ENCODE results near the gene CELF5.

DNA sequence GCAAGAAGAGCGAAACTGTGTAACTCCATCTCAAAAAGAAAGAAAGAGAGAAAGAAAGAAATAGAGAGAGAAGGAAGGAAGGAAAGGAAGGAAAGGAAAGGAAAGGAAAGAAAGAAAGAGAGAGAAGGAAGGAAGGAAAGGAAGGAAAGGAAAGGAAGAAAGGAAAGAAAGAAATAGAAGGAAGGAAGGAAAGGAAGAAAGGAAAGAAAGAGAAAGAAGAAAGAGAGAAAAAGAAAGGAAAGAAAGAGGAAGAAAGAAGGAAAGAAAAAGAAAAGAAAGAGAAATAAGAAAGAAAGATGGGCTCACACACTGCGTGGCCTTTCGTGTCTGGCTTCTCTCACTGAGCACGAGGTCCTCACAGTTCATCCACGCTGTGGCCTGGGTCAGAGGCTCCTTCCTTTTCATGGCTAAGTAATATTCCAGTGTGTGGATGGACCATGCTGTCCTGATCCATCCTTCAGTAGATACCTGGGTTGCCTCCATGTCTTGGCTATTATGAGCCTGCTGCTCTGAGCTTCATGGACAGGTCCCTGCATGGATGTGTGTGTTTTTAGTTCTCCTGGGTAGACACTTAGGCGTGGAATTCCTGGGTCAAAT lies 74.5 kb downstream of the CELF5 start:
- TF ChIP-seq, protein P1, sequence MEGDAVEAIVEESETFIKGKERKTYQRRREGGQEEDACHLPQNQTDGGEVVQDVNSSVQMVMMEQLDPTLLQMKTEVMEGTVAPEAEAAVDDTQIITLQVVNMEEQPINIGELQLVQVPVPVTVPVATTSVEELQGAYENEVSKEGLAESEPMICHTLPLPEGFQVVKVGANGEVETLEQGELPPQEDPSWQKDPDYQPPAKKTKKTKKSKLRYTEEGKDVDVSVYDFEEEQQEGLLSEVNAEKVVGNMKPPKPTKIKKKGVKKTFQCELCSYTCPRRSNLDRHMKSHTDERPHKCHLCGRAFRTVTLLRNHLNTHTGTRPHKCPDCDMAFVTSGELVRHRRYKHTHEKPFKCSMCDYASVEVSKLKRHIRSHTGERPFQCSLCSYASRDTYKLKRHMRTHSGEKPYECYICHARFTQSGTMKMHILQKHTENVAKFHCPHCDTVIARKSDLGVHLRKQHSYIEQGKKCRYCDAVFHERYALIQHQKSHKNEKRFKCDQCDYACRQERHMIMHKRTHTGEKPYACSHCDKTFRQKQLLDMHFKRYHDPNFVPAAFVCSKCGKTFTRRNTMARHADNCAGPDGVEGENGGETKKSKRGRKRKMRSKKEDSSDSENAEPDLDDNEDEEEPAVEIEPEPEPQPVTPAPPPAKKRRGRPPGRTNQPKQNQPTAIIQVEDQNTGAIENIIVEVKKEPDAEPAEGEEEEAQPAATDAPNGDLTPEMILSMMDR (conservative IDR thresholded peaks at IDR 0.05; ENCODE audit: low read depth in 2 of 2), result no peak
- TF ChIP-seq, protein P2, sequence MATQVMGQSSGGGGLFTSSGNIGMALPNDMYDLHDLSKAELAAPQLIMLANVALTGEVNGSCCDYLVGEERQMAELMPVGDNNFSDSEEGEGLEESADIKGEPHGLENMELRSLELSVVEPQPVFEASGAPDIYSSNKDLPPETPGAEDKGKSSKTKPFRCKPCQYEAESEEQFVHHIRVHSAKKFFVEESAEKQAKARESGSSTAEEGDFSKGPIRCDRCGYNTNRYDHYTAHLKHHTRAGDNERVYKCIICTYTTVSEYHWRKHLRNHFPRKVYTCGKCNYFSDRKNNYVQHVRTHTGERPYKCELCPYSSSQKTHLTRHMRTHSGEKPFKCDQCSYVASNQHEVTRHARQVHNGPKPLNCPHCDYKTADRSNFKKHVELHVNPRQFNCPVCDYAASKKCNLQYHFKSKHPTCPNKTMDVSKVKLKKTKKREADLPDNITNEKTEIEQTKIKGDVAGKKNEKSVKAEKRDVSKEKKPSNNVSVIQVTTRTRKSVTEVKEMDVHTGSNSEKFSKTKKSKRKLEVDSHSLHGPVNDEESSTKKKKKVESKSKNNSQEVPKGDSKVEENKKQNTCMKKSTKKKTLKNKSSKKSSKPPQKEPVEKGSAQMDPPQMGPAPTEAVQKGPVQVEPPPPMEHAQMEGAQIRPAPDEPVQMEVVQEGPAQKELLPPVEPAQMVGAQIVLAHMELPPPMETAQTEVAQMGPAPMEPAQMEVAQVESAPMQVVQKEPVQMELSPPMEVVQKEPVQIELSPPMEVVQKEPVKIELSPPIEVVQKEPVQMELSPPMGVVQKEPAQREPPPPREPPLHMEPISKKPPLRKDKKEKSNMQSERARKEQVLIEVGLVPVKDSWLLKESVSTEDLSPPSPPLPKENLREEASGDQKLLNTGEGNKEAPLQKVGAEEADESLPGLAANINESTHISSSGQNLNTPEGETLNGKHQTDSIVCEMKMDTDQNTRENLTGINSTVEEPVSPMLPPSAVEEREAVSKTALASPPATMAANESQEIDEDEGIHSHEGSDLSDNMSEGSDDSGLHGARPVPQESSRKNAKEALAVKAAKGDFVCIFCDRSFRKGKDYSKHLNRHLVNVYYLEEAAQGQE (IDR thresholded peaks at IDR 0.05; ENCODE audit: unreplicated experiment), result no peak
- TF ChIP-seq POLR2AphosphoS5 (IDR thresholded peaks at IDR 0.05; ENCODE audit: low read depth) (no peak), EZH2phosphoT487 (IDR thresholded peaks at IDR 0.05; ENCODE audit: unreplicated experiment) (no peak), EZH2 (IDR thresholded peaks at IDR 0.05; ENCODE audit: low read depth, unreplicated experiment) (no peak), ZNF114 (CRISPR knock-in tag; IDR thresholded peaks at IDR 0.05) (no peak)
- TF ChIP-seq, protein P3, sequence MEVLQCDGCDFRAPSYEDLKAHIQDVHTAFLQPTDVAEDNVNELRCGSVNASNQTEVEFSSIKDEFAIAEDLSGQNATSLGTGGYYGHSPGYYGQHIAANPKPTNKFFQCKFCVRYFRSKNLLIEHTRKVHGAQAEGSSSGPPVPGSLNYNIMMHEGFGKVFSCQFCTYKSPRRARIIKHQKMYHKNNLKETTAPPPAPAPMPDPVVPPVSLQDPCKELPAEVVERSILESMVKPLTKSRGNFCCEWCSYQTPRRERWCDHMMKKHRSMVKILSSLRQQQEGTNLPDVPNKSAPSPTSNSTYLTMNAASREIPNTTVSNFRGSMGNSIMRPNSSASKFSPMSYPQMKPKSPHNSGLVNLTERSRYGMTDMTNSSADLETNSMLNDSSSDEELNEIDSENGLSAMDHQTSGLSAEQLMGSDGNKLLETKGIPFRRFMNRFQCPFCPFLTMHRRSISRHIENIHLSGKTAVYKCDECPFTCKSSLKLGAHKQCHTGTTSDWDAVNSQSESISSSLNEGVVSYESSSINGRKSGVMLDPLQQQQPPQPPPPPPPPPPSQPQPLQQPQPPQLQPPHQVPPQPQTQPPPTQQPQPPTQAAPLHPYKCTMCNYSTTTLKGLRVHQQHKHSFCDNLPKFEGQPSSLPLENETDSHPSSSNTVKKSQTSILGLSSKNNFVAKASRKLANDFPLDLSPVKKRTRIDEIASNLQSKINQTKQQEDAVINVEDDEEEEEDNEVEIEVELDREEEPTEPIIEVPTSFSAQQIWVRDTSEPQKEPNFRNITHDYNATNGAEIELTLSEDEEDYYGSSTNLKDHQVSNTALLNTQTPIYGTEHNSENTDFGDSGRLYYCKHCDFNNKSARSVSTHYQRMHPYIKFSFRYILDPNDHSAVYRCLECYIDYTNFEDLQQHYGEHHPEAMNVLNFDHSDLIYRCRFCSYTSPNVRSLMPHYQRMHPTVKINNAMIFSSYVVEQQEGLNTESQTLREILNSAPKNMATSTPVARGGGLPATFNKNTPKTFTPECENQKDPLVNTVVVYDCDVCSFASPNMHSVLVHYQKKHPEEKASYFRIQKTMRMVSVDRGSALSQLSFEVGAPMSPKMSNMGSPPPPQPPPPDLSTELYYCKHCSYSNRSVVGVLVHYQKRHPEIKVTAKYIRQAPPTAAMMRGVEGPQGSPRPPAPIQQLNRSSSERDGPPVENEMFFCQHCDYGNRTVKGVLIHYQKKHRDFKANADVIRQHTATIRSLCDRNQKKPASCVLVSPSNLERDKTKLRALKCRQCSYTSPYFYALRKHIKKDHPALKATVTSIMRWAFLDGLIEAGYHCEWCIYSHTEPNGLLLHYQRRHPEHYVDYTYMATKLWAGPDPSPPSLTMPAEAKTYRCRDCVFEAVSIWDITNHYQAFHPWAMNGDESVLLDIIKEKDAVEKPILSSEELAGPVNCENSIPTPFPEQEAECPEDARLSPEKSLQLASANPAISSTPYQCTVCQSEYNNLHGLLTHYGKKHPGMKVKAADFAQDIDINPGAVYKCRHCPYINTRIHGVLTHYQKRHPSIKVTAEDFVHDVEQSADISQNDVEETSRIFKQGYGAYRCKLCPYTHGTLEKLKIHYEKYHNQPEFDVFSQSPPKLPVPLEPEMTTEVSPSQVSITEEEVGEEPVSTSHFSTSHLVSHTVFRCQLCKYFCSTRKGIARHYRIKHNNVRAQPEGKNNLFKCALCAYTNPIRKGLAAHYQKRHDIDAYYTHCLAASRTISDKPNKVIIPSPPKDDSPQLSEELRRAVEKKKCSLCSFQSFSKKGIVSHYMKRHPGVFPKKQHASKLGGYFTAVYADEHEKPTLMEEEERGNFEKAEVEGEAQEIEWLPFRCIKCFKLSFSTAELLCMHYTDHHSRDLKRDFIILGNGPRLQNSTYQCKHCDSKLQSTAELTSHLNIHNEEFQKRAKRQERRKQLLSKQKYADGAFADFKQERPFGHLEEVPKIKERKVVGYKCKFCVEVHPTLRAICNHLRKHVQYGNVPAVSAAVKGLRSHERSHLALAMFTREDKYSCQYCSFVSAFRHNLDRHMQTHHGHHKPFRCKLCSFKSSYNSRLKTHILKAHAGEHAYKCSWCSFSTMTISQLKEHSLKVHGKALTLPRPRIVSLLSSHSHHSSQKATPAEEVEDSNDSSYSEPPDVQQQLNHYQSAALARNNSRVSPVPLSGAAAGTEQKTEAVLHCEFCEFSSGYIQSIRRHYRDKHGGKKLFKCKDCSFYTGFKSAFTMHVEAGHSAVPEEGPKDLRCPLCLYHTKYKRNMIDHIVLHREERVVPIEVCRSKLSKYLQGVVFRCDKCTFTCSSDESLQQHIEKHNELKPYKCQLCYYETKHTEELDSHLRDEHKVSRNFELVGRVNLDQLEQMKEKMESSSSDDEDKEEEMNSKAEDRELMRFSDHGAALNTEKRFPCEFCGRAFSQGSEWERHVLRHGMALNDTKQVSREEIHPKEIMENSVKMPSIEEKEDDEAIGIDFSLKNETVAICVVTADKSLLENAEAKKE (CRISPR knock-in tag; IDR thresholded peaks at IDR 0.05), result no peak

Data from GM23338 (cell line).